ENCODE results near the gene AMOT. TPM values are rescaled to one million over a fixed set of nuclear protein-coding genes. Genes with fewer than 3 reads are reported as not detected.

The AMOT gene
- total and polyA plus RNA-seq, 8 donors, result 1.4 to 12.5 (median 4.9) TPM; not detected in 1

DNA sequence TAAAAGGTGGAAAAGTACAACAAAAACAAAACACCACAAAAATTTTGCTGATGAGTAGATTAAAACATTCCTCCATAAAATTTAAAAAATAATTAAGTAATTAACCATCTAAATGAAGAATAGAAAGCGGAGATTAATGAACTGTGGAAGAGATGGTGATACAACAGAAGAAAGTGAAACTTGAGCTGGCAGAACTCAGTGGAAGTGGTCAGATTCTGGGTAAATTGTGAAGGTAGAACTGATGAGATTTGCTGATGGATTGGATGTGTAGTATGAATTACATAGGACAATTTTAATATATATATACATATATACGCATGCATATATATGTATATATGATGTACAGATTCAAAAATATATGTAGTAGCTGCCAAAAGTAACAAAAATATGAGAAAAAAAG, 73.9 kb downstream of the AMOT start:
- no peak for DNase-seq
- no peaks in the 10 kb centered on the region for H3K9me3 ChIP-seq
- no peak overlapping the region for H3K27ac ChIP-seq
- intact Hi-C loops (cut with DNase I; ENCODE audit: low total_unique reads), result no loop called here
- no peak overlapping the region for H3K4me3 ChIP-seq
- no peaks in the 10 kb centered on the region for H3K36me3 ChIP-seq
- TF ChIP-seq POLR2AphosphoS5 (IDR thresholded peaks at IDR 0.05), result no peak
- TF ChIP-seq, protein P1, sequence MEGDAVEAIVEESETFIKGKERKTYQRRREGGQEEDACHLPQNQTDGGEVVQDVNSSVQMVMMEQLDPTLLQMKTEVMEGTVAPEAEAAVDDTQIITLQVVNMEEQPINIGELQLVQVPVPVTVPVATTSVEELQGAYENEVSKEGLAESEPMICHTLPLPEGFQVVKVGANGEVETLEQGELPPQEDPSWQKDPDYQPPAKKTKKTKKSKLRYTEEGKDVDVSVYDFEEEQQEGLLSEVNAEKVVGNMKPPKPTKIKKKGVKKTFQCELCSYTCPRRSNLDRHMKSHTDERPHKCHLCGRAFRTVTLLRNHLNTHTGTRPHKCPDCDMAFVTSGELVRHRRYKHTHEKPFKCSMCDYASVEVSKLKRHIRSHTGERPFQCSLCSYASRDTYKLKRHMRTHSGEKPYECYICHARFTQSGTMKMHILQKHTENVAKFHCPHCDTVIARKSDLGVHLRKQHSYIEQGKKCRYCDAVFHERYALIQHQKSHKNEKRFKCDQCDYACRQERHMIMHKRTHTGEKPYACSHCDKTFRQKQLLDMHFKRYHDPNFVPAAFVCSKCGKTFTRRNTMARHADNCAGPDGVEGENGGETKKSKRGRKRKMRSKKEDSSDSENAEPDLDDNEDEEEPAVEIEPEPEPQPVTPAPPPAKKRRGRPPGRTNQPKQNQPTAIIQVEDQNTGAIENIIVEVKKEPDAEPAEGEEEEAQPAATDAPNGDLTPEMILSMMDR (IDR thresholded peaks at IDR 0.05), result no peak
- no peak for TF ChIP-seq POLR2A (IDR thresholded peaks at IDR 0.05)
- TF ChIP-seq EP300 (IDR thresholded peaks at IDR 0.05), result no peak
- H3K27me3 ChIP-seq, result no peaks in the 10 kb centered on the region
- H3K4me1 ChIP-seq, result no peaks in the 10 kb centered on the region
- 84 to 100% (median 96%) methylated on average over 2 of the region's 2 CpGs for WGBS, 5 donors

DNA sequence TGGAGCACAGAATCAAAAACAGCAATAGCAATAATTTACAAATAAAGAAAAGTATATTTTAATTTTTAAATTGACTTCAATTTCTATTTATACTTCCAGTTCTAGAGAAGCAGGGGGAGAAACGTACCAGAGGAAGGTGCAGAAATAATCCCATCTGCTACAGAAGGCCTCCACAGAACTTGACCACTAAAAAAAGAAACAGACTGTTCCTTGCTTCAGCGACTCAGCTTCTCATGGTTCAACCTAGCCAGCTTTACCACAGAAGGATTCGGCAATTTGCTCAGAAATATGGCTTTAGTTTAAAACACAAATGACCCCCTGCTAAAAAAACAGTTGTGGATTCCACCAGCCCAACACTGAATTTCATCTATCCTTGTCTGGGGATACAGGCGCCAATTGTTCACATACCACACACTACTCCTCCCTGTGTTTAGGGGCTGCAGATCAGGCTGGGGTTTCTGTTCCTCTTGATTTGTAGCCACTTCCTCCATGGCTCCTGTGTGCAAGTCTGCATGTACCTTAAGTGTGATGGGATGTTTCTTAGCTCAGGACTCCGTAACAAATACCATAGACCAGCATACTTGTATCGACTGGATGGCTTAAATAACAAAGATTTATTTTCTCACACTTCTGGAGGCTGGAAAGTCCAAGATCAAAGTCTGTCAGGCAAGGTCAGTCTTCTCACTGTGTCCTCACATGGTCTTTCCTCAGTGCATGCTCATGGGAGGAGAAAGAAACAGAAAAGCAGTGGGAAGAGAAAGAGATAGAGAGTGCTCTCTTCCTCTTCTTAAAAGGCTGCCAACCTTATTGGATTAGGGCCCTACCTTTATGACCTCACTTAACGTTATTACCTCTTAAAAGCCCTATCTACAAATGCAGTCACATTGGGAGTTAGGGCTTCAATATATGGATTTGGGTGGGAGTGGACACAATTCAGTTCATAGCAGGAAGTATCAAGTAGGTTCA, 79.1 kb downstream of the AMOT start:
- H3K9me3 ChIP-seq, result no peaks in the 10 kb centered on the region
- H3K4me1 ChIP-seq, result no peaks in the 10 kb centered on the region
- WGBS, 5 donors, result 66 to 84% (median 79%) methylated on average over 7 of the region's 7 CpGs
- TF ChIP-seq POLR2A (IDR thresholded peaks at IDR 0.05) (no peak), EP300 (IDR thresholded peaks at IDR 0.05) (no peak), POLR2AphosphoS5 (IDR thresholded peaks at IDR 0.05) (no peak)
- TF ChIP-seq, protein P1 (IDR thresholded peaks at IDR 0.05), result no peak
- no peaks in the 10 kb centered on the region for H3K36me3 ChIP-seq
- H3K27me3 ChIP-seq, result no peaks in the 10 kb centered on the region
- DNase-seq, result no peak
- H3K4me3 ChIP-seq, result no peak overlapping the region
- no peak overlapping the region for H3K27ac ChIP-seq
- intact Hi-C loops (cut with DNase I; ENCODE audit: low total_unique reads), result no loop called here

DNA sequence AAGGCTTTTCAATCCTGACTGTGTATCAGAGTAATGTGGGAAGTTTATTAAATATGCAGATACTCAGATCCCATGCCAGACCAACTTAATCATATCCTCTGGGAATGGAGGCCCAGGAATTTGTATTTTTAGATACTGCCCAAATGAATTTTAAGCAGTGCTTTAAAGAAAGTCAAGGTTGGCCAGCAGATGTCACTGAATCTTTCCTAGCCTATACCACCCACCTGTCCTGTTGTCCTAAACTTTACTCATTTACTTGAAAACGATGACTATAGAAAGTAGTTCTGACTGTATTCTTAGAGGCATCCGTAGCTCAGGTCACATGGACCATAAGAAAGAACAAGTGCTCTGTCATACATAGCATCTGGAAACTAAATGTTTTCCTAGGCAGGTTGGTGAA, 79.9 kb downstream of the AMOT start:
- Histone ChIP-seq H3K27me3 (no peaks in the 10 kb centered on the region), H3K9me3 (no peaks in the 10 kb centered on the region), H3K27ac (no peak overlapping the region), H3K4me1 (no peaks in the 10 kb centered on the region), H3K36me3 (no peaks in the 10 kb centered on the region), H3K4me3 (no peak overlapping the region)
- WGBS, 5 donors, result 15 to 47% (median 38%) methylated on average over 2 of the region's 2 CpGs
- TF ChIP-seq POLR2AphosphoS5 (IDR thresholded peaks at IDR 0.05) (no peak), EP300 (IDR thresholded peaks at IDR 0.05) (no peak), POLR2A (IDR thresholded peaks at IDR 0.05) (no peak)
- TF ChIP-seq, protein P1 (IDR thresholded peaks at IDR 0.05), result no peak
- intact Hi-C loops (cut with DNase I; ENCODE audit: low total_unique reads), result no loop called here
- DNase-seq, result no peak

DNA sequence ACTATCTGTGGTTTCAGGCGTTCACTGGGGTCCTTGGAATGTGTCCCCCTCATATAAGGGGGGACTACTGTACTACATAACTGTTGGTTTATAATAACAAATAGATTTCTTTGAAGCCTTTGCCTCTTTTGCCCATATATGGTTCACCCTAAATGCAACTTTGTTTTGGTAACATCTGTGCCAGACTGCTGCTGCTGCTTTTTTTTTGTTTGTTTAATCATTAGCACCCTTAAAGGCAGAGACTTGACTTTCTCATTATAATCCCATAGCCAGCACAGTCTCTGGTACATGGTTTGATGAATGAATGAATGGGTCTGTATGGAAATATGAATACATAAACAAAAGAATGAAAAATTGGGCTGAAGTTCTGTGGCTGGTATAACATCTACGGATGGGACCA, 80.7 kb downstream of the AMOT start:
- no peaks in the 10 kb centered on the region for H3K9me3 ChIP-seq
- no peaks in the 10 kb centered on the region for H3K27me3 ChIP-seq
- TF ChIP-seq, protein P1 (IDR thresholded peaks at IDR 0.05), result no peak
- TF ChIP-seq POLR2A (IDR thresholded peaks at IDR 0.05), result no peak
- no peak for TF ChIP-seq POLR2AphosphoS5 (IDR thresholded peaks at IDR 0.05)
- TF ChIP-seq EP300 (IDR thresholded peaks at IDR 0.05), result no peak
- no peaks in the 10 kb centered on the region for H3K4me1 ChIP-seq
- no peaks in the 10 kb centered on the region for H3K36me3 ChIP-seq
- no peak overlapping the region for H3K4me3 ChIP-seq
- WGBS, 5 donors, result 54 to 77% (median 68%) methylated on average over 2 of the region's 2 CpGs
- no peak for DNase-seq
- H3K27ac ChIP-seq, result no peak overlapping the region
- intact Hi-C loops (cut with DNase I; ENCODE audit: low total_unique reads), result no loop called here

Measured in stomach (tissue), 9 donors.